K562 (cell line): ENCODE results near the gene ST3GAL5. TPM values are rescaled to one million over a fixed set of nuclear protein-coding genes. Genes with fewer than 3 reads are reported as not detected.

Source experiments
- ARID2 ChIP-seq: fragments of 450-650 bp; IDR thresholded peaks from 2 replicates; pipeline ENCODE4 v1.6.1; 2017; ENCODE audit warnings: antibody characterized with exemption, mild to moderate bottlenecking
- FOXP4 ChIP-seq: sonication (generic); formaldehyde crosslinking; IDR thresholded peaks from 2 replicates; pipeline ENCODE4 v1.8.0; 2022; ENCODE audit warnings: mild to moderate bottlenecking, missing genetic modification reagents, borderline replicate concordance
- HDAC3 ChIP-seq: fragments of 450-650 bp; IDR thresholded peaks from 2 replicates; pipeline ENCODE4 v1.6.1; 2018; ENCODE audit warnings: borderline replicate concordance, mild to moderate bottlenecking, moderate library complexity; ENCODE audit not compliant: partially characterized antibody
- HMG20A ChIP-seq: fragments of 450-650 bp; formaldehyde crosslinking; conservative IDR thresholded peaks from 2 replicates; pipeline ENCODE4 v1.4.0; 2020; ENCODE audit warnings: mild to moderate bottlenecking, mixed read lengths
- JUND ChIP-seq, 2 experiments: IDR thresholded peaks; 2 replicates in 1 of 2; 3 replicates in 1 of 2; pipeline ENCODE4 v1.6.1; 2011; ENCODE audit warnings: borderline replicate concordance in 2 of 2, low read depth in 2 of 2, low read length in 2 of 2, improper control_type of control experiment in 1 of 2, missing biosample characterization in 1 of 2, missing genetic modification characterization in 1 of 2, missing genetic modification reagents in 1 of 2
- KDM1A ChIP-seq, 2 experiments: fragments of 450-650 bp; IDR thresholded peaks; 2 replicates each; pipeline ENCODE4 v1.6.1; 2016; ENCODE audit warnings: mild to moderate bottlenecking in 2 of 2
- MECOM ChIP-seq: fragments of 250-450 bp; sonication (Bioruptor Pico); IDR thresholded peaks from 2 replicates; pipeline ENCODE4 v1.8.0; 2022; ENCODE audit warnings: inconsistent platforms
- NELFE ChIP-seq: IDR thresholded peaks from 2 replicates; pipeline ENCODE4 v1.6.1; 2011; ENCODE audit warnings: mild to moderate bottlenecking; ENCODE audit not compliant: insufficient read depth, insufficient read length
- POLR2G ChIP-seq: fragments of 200-400 bp; formaldehyde crosslinking; IDR thresholded peaks from 2 replicates; pipeline ENCODE4 v1.6.1; 2017; ENCODE audit warnings: low read depth, mild to moderate bottlenecking, antibody characterized with exemption, low read length, moderate library complexity
- POU5F1 ChIP-seq: fragments of 150-350 bp; IDR thresholded peaks from 2 replicates; pipeline ENCODE4 v1.6.1; 2014; ENCODE audit warnings: borderline replicate concordance, low read length, low read depth, mild to moderate bottlenecking; ENCODE audit not compliant: partially characterized antibody
- RAD21 ChIP-seq, 2 experiments: fragments of 250-450 bp in 1 of 2; fragments of 450-650 bp in 1 of 2; sonication (Bioruptor Pico) in 1 of 2; formaldehyde crosslinking in 1 of 2; IDR thresholded peaks in 1 of 2; conservative IDR thresholded peaks in 1 of 2; 2 replicates each; pipeline versions ENCODE4 v1.4.0 to v1.8.0; 2020 to 2022; ENCODE audit warnings: mild to moderate bottlenecking in 2 of 2, moderate library complexity in 1 of 2
- RB1 ChIP-seq: fragments of 450-650 bp; IDR thresholded peaks from 2 replicates; pipeline ENCODE4 v1.6.1; 2017; ENCODE audit warnings: low read depth, mild to moderate bottlenecking
- SP1 ChIP-seq: sonication (generic); formaldehyde crosslinking; IDR thresholded peaks from 2 replicates; pipeline ENCODE4 v1.8.1; 2022; ENCODE audit warnings: mild to moderate bottlenecking, missing genetic modification reagents
- STAG1 ChIP-seq: sonication (generic); formaldehyde crosslinking; IDR thresholded peaks from 2 replicates; pipeline ENCODE4 v1.5.0; 2020; ENCODE audit warnings: missing genetic modification reagents, borderline replicate concordance
- STAT5B ChIP-seq: fragments of 250-450 bp; sonication (Bioruptor Pico); IDR thresholded peaks from 2 replicates; pipeline ENCODE4 v1.8.0; 2021; ENCODE audit warnings: mild to moderate bottlenecking, inconsistent platforms
- ZC3H8 ChIP-seq: fragments of 450-650 bp; IDR thresholded peaks from 2 replicates; pipeline ENCODE4 v1.6.1; 2017
- ZFP36 ChIP-seq: fragments of 150-350 bp; IDR thresholded peaks from 2 replicates; pipeline ENCODE4 v1.6.1; 2018; ENCODE audit warnings: low read length, low read depth; ENCODE audit not compliant: partially characterized antibody
- ZNF12 ChIP-seq: sonication (generic); formaldehyde crosslinking; IDR thresholded peaks from 2 replicates; pipeline ENCODE4 v1.4.0; 2020; ENCODE audit warnings: mild to moderate bottlenecking, missing genetic modification reagents
- ZNF668 ChIP-seq: fragments of 250-450 bp; sonication (Bioruptor Pico); IDR thresholded peaks from 2 replicates; pipeline ENCODE4 v1.8.0; 2022; ENCODE audit warnings: mild to moderate bottlenecking, inconsistent platforms
- polyA plus RNA-seq, 8 experiments: library from polyadenylated mRNA; depleted of rRNA in 4 of 8; stranded (reverse) in 5 of 8; unstranded in 3 of 8; fragments of >200 nt; fragmentation: Nextera tagmentation in 2 of 8; fragmentation: Illumina TruSeq in 1 of 8; extraction: Ambion mirVana in 2 of 8; extraction: Trizol in 1 of 8; gene quantifications; 2 replicates each; pipeline versions ENCODE4 v1.2.1 to v1.2.3, GENCODE V29; 2011 to 2014; ENCODE audit warnings: inconsistent platforms in 1 of 8, missing spikeins in 1 of 8
- total RNA-seq, 7 experiments: library from RNA; depleted of rRNA in 6 of 7; stranded (reverse); fragments of >200 nt in 6 of 7; fragmentation: Illumina TruSeq in 2 of 7; extraction: Trizol in 2 of 7; gene quantifications; 2 replicates each; pipeline versions ENCODE4 v1.2.1 to v1.2.3, GENCODE V29; 2011 to 2021; ENCODE audit warnings: low replicate concordance in 1 of 7

Gene ST3GAL5
- total and polyA plus RNA-seq, 9 of the 15 experiments (the other 6 are each of a cell fraction or from before 2014, with no cell fraction given) = 1.6 to 10.0 (median 4.2) TPM

- TF ChIP-seq STAG1 (CRISPR knock-in tag) (peak; percentile 95), HDAC3 (no peak), MECOM (CRISPR knock-in tag) (no peak), FOXP4 (CRISPR knock-in tag) (no peak), SP1 (CRISPR knock-in tag) (0 out of 2 replicates have a peak, but pooled peaks have one; percentile 28), ZFP36 (no peak), HMG20A (no peak), ZNF668 (CRISPR knock-in tag) (no peak), JUND (IDR thresholded peaks at IDR 0.05; ENCODE audit: borderline replicate concordance, low read depth, low read length) (0 out of 2 replicates have a peak, but pooled peaks have one; percentile 4), JUND (tag; IDR thresholded peaks at IDR 0.05; ENCODE audit: borderline replicate concordance, low read depth, low read length) (no peak), POU5F1 (no peak), POLR2G (0 out of 2 replicates have a peak, but pooled peaks have one; percentile 22), RB1 (peak; percentile 56; the same call in 1 of the 2 replicates), ZC3H8 (no peak), ZNF12 (CRISPR knock-in tag) (no peak), NELFE (no peak), RAD21 (CRISPR knock-in tag; conservative IDR thresholded peaks at IDR 0.05 in 1 of 2, IDR thresholded peaks at IDR 0.05 in 1 of 2) (peak; percentile 96 to 98), ARID2 (peak; percentile 59; the same call in 1 of the 2 replicates), STAT5B (CRISPR knock-in tag) (no peak), KDM1A (IDR thresholded peaks at IDR 0.05) (no peak)
Measured at GRCh38 chr2:85826990-85827878, 61.6 kb downstream of the ST3GAL5 start (continued).
